Fibroblast of gingiva (primary cell): ENCODE data around the gene TSPAN17.
A peak's percentile ranks its signal among the peaks of the same experiment; 100 is the strongest.
"Not testable (repeated sequence)": the region's sequence is repeated elsewhere in the genome, so short reads cannot be mapped to it uniquely, and the experiment has no call there.

Source experiments
- DNase-seq: peaks from one replicate; pipeline ENCODE4 v3.0.0-alpha.2; 2011; ENCODE audit warnings: low read depth

Gene TSPAN17, protein sequence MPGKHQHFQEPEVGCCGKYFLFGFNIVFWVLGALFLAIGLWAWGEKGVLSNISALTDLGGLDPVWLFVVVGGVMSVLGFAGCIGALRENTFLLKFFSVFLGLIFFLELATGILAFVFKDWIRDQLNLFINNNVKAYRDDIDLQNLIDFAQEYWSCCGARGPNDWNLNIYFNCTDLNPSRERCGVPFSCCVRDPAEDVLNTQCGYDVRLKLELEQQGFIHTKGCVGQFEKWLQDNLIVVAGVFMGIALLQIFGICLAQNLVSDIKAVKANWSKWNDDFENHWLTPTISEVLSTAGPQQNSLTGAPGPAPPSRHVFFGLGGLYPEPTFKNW

DNA sequence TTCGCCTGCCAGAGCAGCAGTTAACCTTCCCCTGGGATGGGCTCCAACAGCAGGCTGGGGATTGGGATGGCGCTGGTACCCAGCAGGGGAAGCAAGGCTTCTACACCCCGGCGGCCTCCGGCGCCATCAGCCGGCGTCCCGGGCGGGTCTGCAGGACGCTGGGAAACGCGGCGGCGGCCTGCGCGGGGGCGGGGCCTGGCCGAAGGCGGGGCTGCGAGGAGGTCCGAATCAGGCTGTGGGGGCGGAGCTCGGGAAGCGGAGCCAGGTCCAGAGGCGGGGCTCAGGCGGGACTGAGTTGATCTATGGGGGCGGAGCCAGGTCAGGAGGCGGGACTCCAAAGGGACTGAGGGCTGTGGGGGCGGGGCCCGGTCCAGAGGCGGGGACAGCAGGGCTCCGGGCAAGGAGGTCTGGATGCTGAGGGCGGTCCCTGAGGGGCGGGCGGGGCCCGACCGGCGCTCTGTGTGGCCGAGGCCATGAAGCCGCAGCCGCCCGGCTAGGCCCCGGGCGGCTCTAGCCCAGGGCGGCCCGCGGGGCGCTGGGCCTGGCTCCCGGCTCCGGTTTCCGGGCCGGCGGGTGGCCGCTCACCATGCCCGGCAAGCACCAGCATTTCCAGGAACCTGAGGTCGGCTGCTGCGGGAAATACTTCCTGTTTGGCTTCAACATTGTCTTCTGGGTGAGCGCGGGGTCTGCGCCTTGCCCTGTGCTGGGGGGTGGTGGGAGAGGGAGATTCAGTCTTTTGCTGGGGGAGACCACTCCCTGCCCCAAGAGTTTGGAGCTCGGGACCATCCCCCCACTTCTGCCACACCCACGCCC, at the start of gene TSPAN17:
TSS of gene TSPAN17 (plus strand) at position 455 of the 813 bp plus-strand sequence. CDS start at position 587, 132 bp downstream.
- peak; percentile 98 for DNase-seq

DNA sequence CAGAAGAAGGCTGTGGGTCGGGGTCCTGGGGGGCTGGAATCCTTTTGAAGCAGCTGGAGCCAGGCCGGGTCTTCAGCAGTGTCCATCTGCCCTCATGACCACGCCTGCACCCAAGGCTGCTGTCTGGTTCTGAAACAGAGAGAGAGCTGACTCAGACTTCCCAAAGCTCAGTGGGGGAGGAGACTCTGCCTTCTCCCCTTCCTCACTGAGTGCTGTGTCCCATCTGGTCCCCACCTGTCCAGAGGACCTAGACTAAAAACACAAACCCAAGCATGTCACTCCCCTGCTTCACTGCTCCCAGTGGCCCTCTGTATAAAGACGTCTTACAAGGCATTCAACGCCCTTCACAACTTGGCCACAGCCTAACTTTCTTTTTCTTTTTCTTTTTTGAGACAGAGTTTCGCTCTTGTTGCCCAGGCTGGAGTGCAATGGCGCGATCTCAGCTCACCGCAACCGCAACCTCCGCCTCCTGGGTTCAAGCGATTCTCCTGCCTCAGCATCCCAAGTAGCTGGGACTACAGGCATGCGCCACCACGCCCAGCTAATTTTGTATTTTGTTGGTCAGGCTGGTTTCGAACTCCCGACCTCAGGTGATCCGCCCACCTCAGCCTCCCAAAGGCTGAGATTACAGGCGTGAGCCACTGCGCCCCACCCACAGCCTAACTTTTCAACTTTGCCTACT, 47.4 kb upstream of the TSPAN17 start:
- not testable (repeated sequence) for DNase-seq

DNA sequence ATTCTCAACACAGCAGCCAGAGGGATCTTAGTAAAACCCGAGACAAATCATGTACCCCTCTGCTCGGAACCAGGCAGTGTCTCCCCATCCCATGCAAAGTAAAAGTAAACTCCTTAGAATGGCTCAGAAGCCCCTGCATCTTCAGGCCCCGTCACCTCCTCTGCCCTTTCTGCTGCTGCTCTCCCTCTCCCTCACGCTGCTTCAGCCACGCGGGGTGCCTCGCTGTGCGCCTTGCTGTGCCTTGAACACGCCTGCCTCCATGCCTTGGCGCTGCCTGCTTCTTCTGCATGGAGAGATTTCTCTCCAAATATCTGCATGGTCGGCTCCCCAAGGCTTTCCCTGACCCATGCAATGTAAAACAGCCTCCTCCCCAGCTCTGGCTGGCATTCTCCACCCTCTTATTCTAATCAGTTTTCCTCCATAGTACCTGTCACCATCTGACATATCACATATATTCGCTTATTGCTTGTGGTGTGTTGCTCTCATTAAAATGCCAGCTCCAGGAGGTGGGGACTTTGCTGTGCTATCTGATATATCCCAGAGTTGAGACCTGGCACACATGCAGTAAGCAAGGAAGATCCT, 45.3 kb upstream of the TSPAN17 start:
- no peak for DNase-seq

DNA sequence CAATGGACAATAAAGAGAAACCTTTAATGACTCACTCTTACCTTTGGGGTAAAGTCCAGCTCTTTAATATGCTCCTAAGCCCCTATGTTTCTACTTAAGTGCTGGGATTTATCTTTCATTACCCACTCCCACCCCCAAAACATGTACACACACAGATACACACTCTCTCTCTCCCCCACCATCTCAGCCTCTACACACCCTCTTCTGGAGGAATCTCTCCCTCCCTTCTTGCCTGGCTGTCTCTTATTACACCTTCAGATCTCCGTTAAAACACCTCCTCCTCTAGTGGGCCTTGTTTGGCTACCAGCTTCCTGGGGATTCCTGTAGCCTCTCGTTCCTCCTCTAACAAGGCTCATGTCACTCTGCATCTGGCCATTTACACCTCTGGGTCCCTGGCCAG, 44.2 kb upstream of the TSPAN17 start:
- DNase-seq = no peak

DNA sequence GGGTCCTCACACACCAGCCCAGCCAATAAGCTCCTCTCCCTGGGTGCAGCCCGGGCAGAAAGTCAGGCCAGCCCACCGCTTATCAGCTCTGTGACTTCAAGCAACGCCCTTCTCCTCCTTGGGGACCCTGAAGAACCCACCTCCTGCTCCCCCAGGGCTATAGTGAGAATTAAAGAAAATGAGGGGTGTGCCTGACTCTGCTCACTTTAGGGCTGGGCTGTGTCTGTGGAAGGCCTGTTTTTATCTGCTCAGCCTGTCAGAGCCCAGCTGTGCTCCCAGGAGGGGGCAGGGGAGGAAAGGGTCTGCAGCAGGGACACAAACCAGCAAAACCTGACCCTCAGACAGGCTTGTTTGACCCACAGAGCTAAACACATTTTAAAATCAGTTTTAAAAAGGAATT, 41.3 kb upstream of the TSPAN17 start:
- DNase-seq = no peak

DNA sequence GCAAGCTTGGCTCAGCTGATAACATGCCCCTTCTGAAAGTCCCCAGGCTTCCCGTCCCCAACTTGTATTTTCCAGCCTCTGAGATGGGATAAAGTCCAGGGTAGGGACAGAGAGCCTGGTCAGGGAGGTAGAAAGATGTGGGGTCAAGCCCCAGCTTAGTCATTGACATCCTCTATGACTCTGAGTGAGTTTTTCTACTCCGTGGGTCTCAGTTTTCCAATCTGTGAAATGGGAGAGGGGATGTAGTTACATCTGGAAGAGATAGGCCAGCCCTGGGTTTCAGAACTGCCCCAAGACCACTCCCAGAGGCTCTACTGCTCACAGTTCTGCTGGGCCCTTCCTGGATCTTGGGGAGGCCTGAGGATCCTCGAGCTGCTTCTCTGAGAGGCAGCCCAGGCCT, 40.4 kb upstream of the TSPAN17 start:
- DNase-seq = no peak

DNA sequence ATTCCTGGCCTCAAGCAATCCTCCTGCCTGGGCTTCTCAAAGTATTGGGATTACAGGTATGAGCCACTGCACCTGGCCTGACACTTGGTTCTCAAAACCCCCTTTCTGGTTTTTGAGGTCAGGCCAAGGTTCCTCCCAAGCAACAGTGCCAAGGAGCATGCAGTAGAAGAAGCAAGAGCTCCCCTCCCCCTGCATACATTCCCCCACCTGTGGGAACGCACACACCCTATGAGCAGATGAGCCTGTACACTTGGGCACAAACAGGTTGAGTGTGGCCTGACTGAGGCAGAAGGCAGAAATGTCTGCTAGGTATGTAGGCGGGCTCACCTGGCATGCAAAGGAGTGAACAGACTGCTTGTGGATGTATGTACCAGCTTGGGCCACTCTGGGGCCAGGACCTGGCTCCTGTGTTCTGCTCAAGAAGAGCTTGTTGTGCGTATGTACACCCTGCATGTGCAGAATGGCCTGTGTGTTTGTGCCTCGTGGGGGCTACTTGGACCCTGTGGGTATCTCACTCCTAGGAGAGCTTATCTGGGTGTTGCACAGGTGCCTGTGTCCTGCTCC, 39.1 kb upstream of the TSPAN17 start:
- no peak for DNase-seq

DNA sequence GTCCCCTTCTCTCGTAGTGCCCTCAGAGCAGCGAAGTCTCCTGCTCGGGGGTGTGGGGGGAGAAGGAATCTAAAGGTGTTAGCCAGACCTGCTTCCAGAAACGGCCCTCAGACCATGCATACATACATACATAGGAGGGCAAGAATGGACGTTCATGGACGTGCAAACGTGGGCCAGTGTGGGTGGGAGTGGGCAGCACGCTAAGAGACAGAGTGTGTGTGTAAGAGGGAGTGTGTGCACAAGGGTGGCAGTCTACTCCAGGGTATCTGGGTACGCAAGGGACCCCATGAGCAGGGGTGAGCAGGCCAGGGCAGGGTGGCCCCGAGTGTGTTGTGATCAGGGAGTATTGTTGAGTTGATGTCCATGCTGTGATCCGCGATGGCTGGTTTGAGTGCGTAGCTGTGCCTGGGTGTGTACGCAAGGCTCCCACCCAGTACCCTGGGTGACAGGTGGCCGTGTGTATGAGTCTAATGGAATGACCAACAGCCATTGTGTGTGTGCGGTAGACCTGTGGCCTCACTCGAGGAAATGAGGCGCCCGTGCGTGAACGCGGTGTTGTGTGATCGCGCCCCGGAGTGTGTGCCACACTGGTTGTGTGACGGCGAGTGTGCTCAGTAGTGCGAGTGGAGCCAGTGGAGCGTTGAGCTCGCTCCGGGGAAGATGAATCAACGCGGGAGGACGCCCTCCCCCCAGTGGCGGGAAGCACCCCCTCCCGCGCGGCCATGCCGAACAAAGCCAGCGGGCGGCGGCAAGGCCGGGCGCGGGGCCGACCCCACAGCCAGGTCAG, 38.2 kb upstream of the TSPAN17 start:
- no peak for DNase-seq

DNA sequence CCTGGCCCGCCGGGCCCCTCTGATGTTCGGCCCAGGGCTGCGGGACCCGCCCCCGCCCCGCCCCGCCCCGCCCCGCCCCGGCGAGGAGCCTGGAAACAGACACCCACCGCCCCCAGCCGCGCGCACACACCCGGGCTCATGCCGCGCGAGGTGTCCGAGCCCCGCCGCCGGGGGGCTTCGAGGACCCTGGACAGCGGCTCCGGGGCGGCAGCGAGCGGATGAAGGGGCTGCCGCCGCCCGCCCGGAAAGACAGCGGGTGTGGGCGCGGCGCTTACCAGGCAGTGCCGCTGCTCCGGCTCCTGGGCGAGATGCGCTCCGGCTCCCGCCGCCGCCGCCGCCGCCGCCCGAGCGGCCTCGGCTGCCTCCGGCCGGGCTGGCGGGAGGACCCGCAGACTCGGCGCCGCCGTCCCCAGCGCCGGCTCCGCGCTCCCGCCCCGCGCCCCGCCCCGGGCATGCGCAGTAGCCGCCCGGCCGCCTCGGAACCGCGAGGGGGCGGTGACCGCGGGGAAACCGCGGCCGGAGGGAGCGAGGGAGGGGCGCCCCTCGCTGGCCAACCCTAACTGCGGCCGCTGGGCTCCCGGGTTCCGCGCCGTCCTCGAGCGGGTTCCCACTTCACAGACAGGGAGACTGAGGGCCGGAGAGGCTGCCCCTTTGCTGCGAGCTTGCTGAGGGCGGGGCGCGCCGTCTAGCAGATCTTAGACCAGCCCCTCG, 37.4 kb upstream of the TSPAN17 start, which contains the start of gene GPRIN1:
TSS of gene GPRIN1 (minus strand) at position 433 of the 711 bp plus-strand sequence. CDS start 10,322 bp downstream, outside the sequence.
- peak; percentile 27 for DNase-seq

DNA sequence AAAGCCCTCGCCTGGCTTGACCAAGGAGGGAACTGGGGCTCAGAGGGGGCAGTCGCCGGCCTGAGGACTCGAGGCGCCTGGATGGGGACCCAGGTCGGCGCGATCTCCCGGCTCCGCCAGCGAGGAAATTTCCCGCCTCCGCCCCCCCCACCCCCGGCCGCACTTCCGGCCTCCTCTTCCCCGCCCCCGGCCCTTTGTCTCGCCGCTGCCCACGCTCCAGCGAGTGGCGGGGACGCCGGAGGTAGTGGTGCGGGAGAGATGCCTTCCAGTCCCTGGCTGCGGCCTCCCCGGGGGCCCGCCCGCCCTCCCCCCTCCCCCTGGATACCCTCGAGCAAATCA, 36.9 kb upstream of the TSPAN17 start:
- no peak for DNase-seq

DNA sequence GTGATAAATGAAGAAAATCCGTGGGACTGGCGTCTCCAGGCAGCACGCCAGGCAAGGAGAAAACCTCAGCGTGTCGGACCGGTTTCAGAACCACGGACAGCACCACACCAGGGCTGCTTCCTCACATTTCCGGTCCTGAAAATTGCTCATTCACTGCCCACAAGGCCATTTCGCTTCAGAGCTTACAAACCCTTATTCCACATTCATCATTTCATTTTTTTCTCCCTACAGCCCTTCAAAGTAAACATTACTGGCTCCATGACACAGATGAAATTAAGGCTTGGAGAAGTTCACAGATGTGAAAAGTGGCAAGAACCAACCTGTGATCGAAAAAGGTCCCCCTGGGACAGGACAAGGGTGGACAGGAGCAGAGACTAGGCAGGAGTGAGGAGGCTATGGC, 35.8 kb upstream of the TSPAN17 start:
- peak; percentile 67 for DNase-seq

DNA sequence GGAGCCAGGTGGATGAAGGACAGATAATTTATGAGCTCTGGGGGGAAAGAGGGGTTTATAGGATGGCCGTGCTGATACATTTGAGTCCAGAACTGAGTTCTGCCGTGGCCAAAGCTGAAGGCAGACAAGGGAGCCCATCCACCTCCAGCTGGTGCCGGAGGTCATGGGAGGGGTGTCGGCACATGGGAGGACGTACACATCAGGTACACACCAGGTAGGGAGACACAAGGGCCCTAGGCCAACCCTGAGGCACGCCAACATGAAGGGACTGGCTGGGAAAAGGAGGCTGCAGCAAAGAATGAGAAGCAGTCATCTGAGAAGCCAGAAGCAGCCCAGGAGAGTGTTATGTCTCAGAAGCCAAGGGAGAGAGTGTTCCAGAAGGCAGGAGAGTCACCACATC, 35.3 kb upstream of the TSPAN17 start:
- DNase-seq = no peak

DNA sequence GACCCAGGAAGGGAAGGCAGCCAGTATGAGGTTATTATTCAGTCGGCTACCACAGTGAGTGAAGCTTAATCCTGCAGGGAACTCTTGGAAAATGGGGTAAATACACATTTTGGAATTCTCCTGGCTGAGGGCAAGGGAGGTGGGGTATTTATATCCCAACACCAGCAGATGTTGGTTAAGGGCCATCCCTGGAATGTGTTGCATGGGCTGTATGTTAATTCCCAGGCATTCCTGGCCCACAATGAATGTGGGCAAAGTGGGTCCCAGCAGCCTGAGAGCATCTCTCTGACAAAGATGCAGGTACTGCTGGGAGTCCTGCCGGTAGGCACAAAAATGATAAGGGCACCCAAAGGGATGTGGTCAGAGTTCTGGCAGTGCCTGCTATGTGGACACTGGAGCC, 34.4 kb upstream of the TSPAN17 start:
- DNase-seq = no peak

DNA sequence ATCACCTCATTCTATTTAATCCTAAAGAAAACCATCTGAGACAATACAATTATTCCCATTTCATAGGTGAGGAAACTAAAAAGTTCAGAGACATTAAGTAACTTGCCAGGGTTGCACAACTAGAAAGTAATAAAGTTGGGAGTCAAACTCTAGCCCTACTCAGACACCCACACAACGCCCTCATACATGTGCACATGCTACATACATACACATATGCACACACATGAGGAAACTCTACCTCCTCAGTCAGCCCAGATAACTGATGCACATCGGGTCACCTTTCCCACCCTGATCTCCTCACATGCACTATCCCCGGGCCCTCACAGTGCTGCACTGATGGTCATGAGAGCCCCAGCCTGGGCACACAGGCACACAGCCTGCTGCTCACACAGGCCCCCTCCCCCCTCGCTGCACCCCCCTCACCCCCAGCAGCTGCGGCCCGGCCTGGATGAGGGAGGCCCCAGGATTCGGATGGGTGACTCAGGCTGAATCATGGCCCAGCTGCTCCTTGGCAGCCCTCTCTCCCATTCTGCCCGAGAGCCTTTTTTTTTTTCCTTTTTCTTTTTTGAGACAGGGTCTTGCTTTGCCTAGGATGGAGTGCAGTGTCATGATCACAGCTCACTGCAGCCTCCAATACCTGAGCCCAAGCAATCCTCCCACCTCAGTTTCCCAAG, 32.3 kb upstream of the TSPAN17 start:
- peak; percentile 39 for DNase-seq

DNA sequence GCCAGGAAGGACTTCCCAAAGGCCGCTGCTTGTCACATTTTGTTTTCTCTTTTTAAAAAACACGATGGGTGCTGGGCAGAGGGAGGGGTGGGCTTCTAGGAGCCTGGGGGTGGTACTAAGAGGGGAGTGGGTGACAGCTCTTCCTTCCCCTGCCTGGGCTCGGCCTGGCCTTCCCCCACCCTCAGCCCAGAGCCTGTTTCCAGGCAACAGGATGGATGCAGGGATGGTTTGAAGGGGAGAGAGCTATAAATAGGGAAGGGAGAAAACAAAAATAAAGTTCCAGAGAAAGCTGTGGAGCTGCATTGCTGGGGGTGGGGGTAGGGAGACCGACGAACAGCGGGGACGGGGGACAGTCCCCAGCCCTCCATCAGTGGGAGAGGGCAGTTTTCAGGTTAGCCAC, 30.8 kb upstream of the TSPAN17 start:
- DNase-seq = no peak

DNA sequence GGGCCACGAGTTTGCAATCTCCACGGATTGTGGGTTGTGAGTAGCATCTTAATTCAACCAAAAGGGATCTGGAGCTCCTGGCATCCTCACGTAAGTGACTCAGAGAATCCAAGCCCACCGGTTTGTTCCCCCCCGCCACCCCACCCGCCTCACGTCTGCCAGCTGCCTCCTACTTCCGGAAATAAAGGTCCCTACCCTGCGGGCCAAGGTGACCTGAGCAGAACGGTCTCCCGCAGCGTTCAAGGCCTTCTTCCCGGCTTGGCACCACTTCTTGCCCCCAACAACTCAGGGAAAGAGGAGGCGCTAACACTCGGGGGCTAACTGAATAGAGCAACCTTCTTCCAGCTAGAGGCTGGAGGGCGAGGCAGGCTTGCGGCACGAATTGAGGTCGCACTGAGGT, 28.5 kb upstream of the TSPAN17 start:
- no peak for DNase-seq

DNA sequence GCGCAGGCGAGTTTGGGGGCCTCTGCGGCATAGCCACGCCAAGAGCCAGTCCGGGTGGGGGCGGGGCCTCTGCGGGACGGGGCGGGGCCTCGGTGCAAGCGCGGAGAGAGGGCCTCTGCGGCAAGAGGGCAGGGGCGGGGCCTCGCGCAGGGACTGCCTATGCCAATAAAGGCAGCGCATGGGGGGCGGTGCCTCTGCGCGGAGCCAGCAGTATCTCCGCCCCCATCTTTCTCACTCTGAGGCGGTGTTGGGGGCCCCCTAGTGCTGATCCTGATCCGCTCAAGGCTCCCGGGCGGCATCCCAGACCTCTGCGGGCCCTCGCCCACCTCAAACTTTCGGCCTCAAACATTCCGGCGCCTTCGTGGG, 28.1 kb upstream of the TSPAN17 start:
- DNase-seq = peak; percentile 75

DNA sequence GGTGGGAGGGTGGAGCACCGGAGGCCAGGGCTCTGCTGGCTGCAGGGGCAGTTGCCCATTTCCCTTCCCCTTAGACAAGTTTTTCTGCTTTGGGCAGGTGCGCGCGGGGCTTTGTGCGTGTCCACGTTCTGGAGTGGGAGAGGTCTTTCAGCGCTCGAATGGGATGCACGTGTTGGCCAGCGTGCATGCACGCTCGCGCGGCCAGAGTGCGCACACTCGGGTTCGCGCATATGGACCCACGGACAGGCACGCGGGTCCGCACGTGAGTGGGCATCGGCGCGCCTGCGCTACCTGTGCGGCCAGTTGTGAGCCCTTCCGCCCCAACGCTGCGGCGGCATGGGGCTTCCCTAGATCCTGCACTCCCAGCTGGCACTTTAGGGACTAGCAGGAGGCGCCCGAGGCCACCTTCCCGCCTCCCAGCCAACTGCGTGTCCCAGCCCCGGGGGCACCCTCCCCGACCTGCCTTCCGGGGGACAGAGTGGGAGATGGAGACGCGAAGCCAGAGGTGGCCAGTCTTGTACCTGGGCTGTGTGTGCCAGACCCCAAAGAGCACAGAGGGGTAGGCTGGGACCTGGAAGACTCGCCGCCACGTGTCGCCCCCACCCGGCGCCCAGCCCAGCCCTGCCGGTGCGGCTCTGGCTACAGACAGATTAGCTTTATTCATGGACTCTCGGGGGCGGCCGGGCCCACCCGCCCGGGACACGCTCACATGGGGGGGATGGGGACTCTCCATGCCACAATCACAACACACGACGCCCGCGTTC, 27.5 kb upstream of the TSPAN17 start:
- no peak for DNase-seq

DNA sequence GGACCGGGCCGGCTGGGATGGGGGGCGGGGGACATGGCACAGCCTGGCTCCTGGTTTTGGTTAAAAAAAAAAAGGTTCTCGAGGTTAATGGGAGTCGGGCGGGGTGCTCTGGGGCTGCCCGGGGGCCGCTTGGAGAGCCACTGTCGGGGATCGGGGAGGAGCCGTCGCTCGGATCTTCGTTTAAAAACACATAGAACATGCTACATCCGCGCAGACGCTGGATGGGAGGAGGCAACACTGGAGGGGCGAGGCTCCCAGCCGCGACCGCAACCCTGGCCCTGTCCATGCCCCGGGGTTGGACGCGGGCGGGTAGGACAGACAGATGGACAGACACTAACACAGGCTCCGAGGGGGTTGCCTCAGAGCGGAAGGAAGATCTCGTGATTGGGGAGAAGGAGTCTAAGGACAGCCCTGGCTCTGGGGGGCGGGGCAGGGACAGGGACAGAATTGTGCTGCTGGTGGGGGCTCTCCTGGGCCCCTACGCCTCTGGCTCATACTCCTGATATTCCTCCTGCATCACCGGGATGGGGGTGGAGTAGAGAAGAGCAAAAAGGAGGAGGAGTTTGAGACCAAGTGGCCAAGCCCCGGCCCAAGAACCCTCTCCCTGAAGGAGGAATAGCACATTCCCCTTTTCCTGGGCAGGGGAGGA, 26.8 kb upstream of the TSPAN17 start:
- no peak for DNase-seq
